Hepatocyte (in vitro differentiated cells): ENCODE data around the gene ARHGDIB.

ENCODE experiments used
- CTCF ChIP-seq: fragments of 200-600 bp; sonication (generic); IDR thresholded peaks from 2 replicates; pipeline ENCODE4 v1.5.1; 2016; ENCODE audit warnings: antibody characterized with exemption, mild to moderate bottlenecking; ENCODE audit not compliant: poor library complexity
- EZH2 ChIP-seq: fragments of 200-600 bp; sonication (generic); IDR thresholded peaks from 2 replicates; pipeline ENCODE4 v1.6.1; 2016; ENCODE audit warnings: antibody characterized with exemption, mild to moderate bottlenecking, borderline replicate concordance
- EZH2phosphoT487 ChIP-seq: fragments of 200-600 bp; sonication (generic); IDR thresholded peaks from one replicate; pipeline ENCODE4 v1.6.1; 2018; ENCODE audit warnings: antibody characterized with exemption, mild to moderate bottlenecking, low read depth, moderate library complexity; ENCODE audit not compliant: unreplicated experiment, severe bottlenecking

- TF ChIP-seq CTCF (no peak), EZH2 (no peak), EZH2phosphoT487 (no peak)
Measured at GRCh38 chr12:14982562-14982961, 21.2 kb upstream of the ARHGDIB start.
